D721Med (cell line): ENCODE results near the gene CPNE7.

Experiments
- DNase-seq: peaks from one replicate; pipeline ENCODE4 v3.0.0; 2011; ENCODE audit warnings: low spot score; ENCODE audit not compliant: insufficient read length
- FAIRE-seq: peaks from 2 replicates; lab custom pipeline; 2011; peaks lifted over from hg19 to GRCh38; lab: Jason Lieb, UNC
- CTCF ChIP-seq: IDR thresholded peaks from 2 replicates; pipeline ENCODE4 v1.5.1; 2012; ENCODE audit warnings: mild to moderate bottlenecking, control low read depth; ENCODE audit not compliant: insufficient read depth; ENCODE audit errors: missing control alignments

The CPNE7 gene

DNA sequence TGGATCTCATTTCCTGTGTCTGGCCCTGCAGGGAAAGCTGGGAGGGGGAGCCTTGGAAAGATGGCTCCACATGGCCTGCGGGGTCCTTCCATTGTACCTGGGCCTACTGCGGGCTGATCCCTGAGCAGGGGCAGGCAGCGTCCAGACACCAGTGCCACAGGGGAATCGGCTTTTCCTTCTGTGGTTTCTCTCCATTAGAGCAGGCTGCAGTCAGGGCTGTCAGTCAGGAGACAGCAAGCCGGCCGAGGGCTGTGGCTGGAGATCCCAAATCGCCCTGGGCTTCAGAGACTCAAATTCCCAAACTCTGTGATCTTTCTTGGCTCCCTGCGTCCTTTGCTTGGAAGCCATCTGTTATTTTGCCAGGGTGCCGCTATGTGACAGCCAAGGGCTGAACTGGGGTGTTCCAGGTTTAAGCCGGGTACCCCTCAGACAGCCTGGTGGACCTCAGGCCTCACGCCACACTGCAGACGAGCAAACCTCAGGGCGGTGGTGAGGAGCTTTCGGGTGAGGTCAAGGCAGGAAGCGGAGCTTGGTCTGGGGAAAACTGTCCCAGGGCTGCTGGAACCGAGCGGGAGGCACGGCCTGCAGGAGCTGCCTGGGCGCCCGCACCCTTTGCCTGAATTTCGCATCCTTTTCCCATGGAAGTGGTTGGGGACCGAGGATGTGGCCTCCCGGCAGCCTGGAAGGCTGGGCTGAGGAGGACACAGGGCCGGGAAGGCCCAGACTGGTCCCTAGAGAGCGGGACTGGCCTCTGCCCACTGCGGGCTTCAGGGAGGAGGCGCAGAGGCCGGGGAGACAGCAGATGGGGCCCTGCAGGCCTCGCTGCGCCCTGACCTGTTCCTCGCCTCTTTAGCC, 1.5 kb upstream of the CPNE7 start:
- DNase-seq (no peak), FAIRE-seq (no peak)

DNA sequence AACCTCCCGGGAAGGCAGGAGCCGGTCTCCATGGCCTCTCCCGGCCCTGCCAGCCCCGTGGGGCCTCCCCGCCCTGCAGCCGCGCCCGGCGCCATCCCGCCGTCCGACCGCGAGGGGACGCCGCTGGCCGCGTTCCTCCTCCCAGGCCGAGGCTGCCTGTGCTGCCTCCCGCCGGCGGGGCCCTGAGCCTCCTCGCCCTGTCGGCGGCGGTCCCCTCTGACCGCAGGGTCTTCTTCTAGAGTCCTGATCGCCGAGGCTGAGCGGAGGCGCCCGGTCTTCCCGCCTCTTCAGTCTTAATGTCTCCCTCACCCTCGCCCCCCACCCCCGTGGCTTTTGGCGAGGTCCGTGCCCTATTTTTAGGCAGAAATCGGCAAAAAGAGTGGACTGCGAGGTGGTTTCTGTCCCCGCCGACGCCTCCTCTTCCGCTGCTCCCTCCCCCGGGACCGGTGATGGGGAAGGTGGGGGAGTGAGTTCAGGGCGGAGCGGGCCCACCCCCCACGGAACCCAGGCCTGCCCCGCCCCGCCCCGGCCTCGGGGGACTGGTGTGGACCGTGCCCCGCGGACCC, 794 bp upstream of the CPNE7 start:
- no peak for DNase-seq
- no peak for TF ChIP-seq CTCF
- no peak for FAIRE-seq

More for the DNA sequence above, 1.5 kb upstream of the CPNE7 start:
- TF ChIP-seq CTCF = no peak

DNA sequence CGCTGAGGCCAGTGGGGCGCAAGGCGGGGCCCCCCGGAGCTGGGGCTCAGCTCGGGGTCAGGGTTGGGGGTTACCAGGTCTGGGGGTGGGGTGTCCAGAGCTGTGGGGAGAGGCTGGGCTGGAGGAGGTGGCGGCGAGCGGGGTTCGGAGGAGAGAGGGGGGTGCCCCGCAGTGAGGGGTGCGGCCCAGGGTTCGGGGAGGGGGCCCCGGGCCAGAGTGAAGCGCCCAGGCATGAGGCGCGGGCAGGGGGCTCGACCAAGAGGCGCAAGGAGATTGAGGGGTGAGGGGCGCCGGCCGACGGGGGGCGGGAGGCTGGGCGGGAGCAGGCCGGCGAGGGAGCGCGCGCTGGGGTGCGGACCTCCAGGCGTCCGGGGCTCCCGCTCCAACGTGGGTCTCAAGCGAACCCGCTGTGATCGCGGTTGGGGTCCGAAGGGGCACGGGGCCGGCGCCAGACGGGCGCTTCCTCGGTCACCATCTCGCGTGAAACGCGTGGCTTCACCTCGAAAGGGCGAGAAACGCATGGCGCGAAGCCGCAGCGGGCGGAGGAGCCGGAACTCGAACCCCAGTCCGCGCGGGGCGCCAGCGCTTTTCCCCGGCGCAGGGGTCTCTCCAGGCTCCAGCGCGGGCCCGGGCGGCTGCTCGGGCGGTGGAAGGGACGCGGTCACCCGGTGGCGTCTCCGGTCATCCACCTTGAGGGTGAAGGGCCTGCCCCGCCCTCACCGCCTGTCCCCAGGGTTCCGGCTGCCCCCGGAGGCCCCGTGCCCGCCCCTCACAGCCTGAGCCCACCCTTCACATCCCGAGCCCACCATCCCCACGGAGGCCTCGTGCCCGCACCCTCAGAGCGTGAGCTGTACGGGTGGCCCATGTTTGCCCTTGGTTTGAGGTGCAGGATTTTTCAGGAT, 846 bp downstream of the CPNE7 start:
- DNase-seq = no peak
- FAIRE-seq = no peak
- no peak for TF ChIP-seq CTCF

DNA sequence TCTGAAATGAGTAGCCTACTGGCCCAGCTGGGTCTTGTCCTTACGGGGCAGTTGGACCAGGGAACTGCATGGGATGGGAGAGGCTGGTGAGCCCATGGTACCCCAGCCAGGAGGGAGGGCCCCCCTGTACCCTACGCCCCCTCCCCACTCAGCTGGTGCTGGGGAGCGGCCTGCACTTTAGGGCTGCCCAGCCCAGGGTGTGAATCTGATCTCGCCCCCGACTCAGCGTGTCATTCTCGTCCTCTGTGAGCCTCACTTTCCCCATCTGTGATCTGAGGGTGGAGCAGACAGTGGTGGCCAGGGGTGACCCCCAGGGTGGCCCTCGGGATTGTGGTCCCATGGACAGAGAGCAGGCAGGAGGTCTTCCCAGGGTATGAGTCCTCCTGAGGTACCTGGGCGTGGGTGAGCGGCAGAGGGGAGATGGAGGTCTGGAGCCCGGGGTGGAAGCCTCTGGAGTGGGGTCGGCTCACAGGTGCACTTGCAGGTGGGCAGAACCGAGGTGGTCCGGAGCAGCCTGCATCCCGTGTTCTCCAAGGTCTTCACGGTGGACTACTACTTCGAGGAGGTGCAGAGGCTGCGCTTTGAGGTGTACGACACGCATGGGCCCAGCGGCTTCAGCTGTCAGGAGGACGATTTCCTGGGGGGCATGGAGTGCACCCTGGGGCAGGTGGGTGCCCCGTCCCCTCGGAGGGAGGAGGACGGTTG, 1.6 kb downstream of the CPNE7 start:
- FAIRE-seq = no peak
- no peak for DNase-seq
- TF ChIP-seq CTCF = no peak

- no peak for FAIRE-seq
- DNase-seq = no peak
- no peak for TF ChIP-seq CTCF
Measured at GRCh38 chr16:89579351-89579750, 3.8 kb downstream of the CPNE7 start.

DNA sequence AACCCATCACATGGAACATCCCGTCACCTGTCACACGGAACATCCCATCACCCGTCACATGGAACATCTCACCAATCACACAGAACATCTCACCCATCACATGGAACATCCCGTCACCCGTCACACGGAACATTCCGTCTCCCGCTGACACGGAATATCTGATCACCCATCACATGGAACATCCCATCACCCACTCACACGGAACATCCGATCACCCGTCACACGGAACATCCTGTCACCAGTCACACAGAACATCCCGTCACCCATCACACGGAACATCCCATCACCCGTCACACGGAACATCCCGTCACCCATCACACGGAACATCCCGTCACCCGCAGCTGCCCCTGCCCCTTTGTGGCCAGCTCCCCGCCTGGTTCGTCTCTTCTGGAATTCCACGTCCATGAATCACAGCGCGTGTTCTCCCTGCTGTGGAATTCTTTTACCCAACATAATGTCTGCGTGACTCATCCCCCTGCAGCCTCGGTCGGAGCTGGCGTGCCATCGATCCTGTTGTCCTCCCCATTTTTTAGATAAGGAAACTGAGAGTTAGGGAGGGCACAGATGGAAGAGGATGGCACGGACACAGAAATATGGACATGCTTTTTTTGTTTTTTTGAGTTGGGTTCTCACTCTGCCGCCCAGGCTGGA, 5.6 kb downstream of the CPNE7 start:
- no peak for FAIRE-seq
- DNase-seq = no peak
- no peak for TF ChIP-seq CTCF
